Measurements from ENCODE around the gene ACTR2. TPM values are rescaled to one million over a fixed set of nuclear protein-coding genes. Genes with fewer than 3 reads are reported as not detected.

The ACTR2 gene
- total RNA-seq, 1 experiment from 2014 or later: 246 TPM

DNA sequence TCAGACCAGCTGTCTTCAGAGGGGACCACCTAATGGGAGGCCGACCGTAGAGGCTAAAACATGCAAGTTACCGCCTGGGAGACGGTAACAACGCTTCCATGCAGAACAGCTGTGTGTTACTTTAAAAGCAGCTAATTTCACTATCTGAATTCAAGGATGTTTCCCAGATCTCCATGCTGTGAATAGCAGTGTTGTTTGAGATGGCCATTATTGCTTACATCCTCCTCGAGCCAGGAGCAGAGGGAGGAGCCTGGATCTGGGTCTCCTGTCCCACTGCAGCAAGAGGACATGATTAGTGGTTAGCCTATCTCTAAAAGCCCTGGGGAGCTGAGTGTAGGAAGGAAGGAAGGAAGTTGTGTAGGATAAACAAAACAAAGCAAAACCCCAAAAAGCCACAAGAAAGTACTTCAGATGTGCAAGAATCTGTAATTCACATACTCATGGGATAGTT, 50.9 kb downstream of the ACTR2 start:
- no peaks in the 10 kb centered on the region for H3K79me2 ChIP-seq (ENCODE audit: low read depth)
- no peak for TF ChIP-seq EZH2 (IDR thresholded peaks at IDR 0.05; ENCODE audit: low read depth)
- no peak overlapping the region for H3K27ac ChIP-seq
- intact Hi-C loops (cut with micrococcal nuclease; ENCODE audit: unreplicated experiment): no loop called here
- H3K4me3 ChIP-seq: no peak overlapping the region
- H4K20me1 ChIP-seq (ENCODE audit: insufficient read depth): no peaks in the 10 kb centered on the region; the same call in 1 of the 2 replicates
- H3K9me2 ChIP-seq (ENCODE audit: insufficient read depth): no peaks in the 10 kb centered on the region
- H3K4me1 ChIP-seq (replicated peaks; ENCODE audit: insufficient read depth): no peaks in the 10 kb centered on the region
- no peak overlapping the region for H2AFZ ChIP-seq
- H3K4me2 ChIP-seq: no peak overlapping the region
- ChIA-PET POLR2A (ENCODE audit: unreplicated experiment) (no interaction called here), CTCF (no interaction called here)
- DNase-seq: no peak
- no TSS peak for BruUV-seq (replicated peaks)
- H3K36me3 ChIP-seq (ENCODE audit: low read depth): no peaks in the 10 kb centered on the region
- no peaks in the 10 kb centered on the region; the same call in 1 of the 2 replicates for H3F3A ChIP-seq (ENCODE audit: insufficient read depth, low read depth)
- no peaks in the 10 kb centered on the region for H3K27me3 ChIP-seq (ENCODE audit: insufficient read depth, low read depth)
- no peaks in the 10 kb centered on the region for H3K9me3 ChIP-seq (ENCODE audit: insufficient read depth, low read depth)

DNA sequence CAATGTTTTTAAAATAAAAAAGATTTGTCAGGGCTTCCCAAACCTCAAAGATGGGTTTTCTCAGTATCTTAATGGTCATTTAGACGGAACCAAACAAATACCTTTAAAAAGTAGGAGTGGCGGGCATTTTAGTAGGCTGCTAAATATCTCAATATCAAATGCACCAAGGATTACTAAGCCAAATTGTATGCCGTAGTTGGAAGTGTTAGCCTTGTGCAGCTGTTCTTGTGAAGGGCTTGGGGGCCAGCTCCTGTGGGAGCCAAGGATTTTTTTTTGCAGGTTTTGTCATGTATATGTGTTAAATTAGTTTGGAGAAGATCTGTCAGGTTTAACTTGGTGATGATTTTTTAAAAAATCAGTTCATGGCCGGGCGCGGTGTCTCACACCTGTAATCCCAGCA, 52.1 kb downstream of the ACTR2 start:
- H3K4me1 ChIP-seq (replicated peaks; ENCODE audit: insufficient read depth): no peaks in the 10 kb centered on the region
- intact Hi-C loops (cut with micrococcal nuclease; ENCODE audit: unreplicated experiment): loop anchor here (5.0 kb wide), 1 partner anchor 153 kb away; the partner anchor contains the start of gene SPRED2
- TF ChIP-seq, protein P1, sequence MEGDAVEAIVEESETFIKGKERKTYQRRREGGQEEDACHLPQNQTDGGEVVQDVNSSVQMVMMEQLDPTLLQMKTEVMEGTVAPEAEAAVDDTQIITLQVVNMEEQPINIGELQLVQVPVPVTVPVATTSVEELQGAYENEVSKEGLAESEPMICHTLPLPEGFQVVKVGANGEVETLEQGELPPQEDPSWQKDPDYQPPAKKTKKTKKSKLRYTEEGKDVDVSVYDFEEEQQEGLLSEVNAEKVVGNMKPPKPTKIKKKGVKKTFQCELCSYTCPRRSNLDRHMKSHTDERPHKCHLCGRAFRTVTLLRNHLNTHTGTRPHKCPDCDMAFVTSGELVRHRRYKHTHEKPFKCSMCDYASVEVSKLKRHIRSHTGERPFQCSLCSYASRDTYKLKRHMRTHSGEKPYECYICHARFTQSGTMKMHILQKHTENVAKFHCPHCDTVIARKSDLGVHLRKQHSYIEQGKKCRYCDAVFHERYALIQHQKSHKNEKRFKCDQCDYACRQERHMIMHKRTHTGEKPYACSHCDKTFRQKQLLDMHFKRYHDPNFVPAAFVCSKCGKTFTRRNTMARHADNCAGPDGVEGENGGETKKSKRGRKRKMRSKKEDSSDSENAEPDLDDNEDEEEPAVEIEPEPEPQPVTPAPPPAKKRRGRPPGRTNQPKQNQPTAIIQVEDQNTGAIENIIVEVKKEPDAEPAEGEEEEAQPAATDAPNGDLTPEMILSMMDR (conservative IDR thresholded peaks at IDR 0.05): no peak
- no peak for TF ChIP-seq EZH2 (IDR thresholded peaks at IDR 0.05; ENCODE audit: low read depth)
- no peaks in the 10 kb centered on the region for H3K9me2 ChIP-seq (ENCODE audit: insufficient read depth)
- H3K27me3 ChIP-seq (ENCODE audit: insufficient read depth, low read depth): no peaks in the 10 kb centered on the region
- no peak overlapping the region for H2AFZ ChIP-seq
- H3K9me3 ChIP-seq (ENCODE audit: insufficient read depth, low read depth): no peaks in the 10 kb centered on the region
- no peaks in the 10 kb centered on the region for H3K36me3 ChIP-seq (ENCODE audit: low read depth)
- no TSS peak for BruUV-seq (replicated peaks)
- no peak overlapping the region for H3K4me2 ChIP-seq
- no peak overlapping the region for H3K27ac ChIP-seq
- DNase-seq: no peak
- no peaks in the 10 kb centered on the region for H3K79me2 ChIP-seq (ENCODE audit: low read depth)
- H4K20me1 ChIP-seq (ENCODE audit: insufficient read depth): no peaks in the 10 kb centered on the region; the same call in 1 of the 2 replicates
- POLR2A ChIA-PET (ENCODE audit: unreplicated experiment): no interaction called here
- CTCF ChIA-PET: no interaction called here
- H3F3A ChIP-seq (ENCODE audit: insufficient read depth, low read depth): no peaks in the 10 kb centered on the region; the same call in 1 of the 2 replicates
- H3K4me3 ChIP-seq: no peak overlapping the region

DNA sequence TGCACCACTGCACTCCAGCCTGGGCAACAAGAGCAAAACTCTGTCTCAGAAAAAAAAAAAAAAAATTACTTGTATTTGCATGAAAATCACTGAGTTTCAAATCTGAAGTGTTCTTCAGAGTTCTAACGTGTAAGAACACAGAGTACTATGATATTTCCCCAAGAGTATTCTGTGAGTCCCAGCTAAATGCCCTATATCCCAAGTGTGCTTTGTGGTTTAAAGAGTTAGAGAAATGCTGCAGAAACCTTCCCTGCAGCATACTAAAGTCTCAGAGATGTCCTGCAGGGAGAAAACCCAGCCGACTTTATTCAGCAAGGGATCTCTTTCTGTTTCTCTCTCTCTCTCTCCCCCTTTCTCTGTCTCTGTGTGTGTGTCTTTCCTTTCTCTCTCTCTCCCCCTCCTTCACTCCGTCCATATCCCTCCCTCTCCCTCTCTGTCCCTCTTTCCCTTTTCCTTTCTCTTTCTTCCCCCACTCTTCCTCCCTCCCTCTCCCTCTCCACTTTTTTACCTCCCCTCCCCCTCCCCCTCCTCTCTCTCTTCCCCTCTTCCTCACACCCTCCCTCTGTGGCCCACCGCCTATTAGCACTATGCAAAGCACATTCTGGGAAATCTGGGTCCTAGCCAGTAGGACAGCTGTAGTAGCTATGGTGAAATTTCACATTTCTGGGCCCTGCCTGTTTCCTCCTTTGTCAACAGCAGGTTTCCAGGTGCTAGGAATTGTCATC, 54.2 kb downstream of the ACTR2 start:
- no peak for DNase-seq
- Histone ChIP-seq H3K4me2 (no peak overlapping the region), H3K27me3 (ENCODE audit: insufficient read depth, low read depth) (no peaks in the 10 kb centered on the region), H3K36me3 (ENCODE audit: low read depth) (no peaks in the 10 kb centered on the region), H3K4me1 (replicated peaks; ENCODE audit: insufficient read depth) (no peaks in the 10 kb centered on the region), H2AFZ (no peak overlapping the region), H3K79me2 (ENCODE audit: low read depth) (no peaks in the 10 kb centered on the region), H3K4me3 (no peak overlapping the region), H4K20me1 (ENCODE audit: insufficient read depth) (no peaks in the 10 kb centered on the region; the same call in 1 of the 2 replicates), H3K27ac (no peak overlapping the region), H3K9me2 (ENCODE audit: insufficient read depth) (no peaks in the 10 kb centered on the region), H3K9me3 (ENCODE audit: insufficient read depth, low read depth) (no peaks in the 10 kb centered on the region), H3F3A (ENCODE audit: insufficient read depth, low read depth) (no peaks in the 10 kb centered on the region)
- ChIA-PET CTCF (no interaction called here), POLR2A (ENCODE audit: unreplicated experiment) (interaction anchor here (0.6 kb wide), 1 partner anchor 54 kb away, joined by 20 read pairs; the partner anchor contains the start of gene ACTR2)
- TF ChIP-seq, protein P1 (conservative IDR thresholded peaks at IDR 0.05): no peak
- no peak for TF ChIP-seq EZH2 (IDR thresholded peaks at IDR 0.05; ENCODE audit: low read depth)
- intact Hi-C loops (cut with micrococcal nuclease; ENCODE audit: unreplicated experiment): loop anchor here (5.0 kb wide), 1 partner anchor 151 kb away; the partner anchor contains the start of gene SPRED2
- BruUV-seq (replicated peaks): no TSS peak
